HG02981 (cell line): Measurements from ENCODE around the gene DIAPH3.

ENCODE experiments used
- ATAC-seq: cut with Tn5 transposase; IDR thresholded peaks from one replicate; pipeline ENCODE4 v1.9.1; 2021; ENCODE audit warnings: mild to moderate bottlenecking, moderate library complexity; ENCODE audit not compliant: unreplicated experiment

The DIAPH3 gene

GRCh38 chr13:59883885-59884284, 279.8 kb downstream of the DIAPH3 start:
- ATAC-seq = no peak

- no peak for ATAC-seq
These were observed 283.3 kb downstream of the DIAPH3 start for GRCh38 chr13:59880468-59880867.

GRCh38 chr13:59879281-59879680, 284.4 kb downstream of the DIAPH3 start:
- ATAC-seq = no peak

GRCh38 chr13:59877933-59878332, 285.8 kb downstream of the DIAPH3 start:
- no peak for ATAC-seq

- no peak for ATAC-seq
These were observed 288.8 kb downstream of the DIAPH3 start for GRCh38 chr13:59874973-59875372.

- no peak for ATAC-seq
These were observed 289.9 kb downstream of the DIAPH3 start for GRCh38 chr13:59873856-59874255.

- no peak for ATAC-seq
These were observed 290.4 kb downstream of the DIAPH3 start for GRCh38 chr13:59873309-59873708.

GRCh38 chr13:59867867-59868266, 295.9 kb downstream of the DIAPH3 start:
- ATAC-seq = no peak

- ATAC-seq = no peak
These were observed 298.3 kb downstream of the DIAPH3 start for GRCh38 chr13:59865398-59865797.

- no peak for ATAC-seq
These were observed 300.1 kb downstream of the DIAPH3 start for GRCh38 chr13:59863621-59864020.

- no peak for ATAC-seq
These were observed 302.1 kb downstream of the DIAPH3 start for GRCh38 chr13:59861676-59862075.

GRCh38 chr13:59856281-59856810, 307.4 kb downstream of the DIAPH3 start:
- no peak for ATAC-seq

- no peak for ATAC-seq
These were observed 316.7 kb downstream of the DIAPH3 start for GRCh38 chr13:59846845-59847620.

GRCh38 chr13:59843040-59843439, 320.7 kb downstream of the DIAPH3 start:
- no peak for ATAC-seq

- ATAC-seq = no peak
These were observed 321.2 kb downstream of the DIAPH3 start for GRCh38 chr13:59842507-59842906.

- ATAC-seq = no peak
These were observed 324.5 kb downstream of the DIAPH3 start for GRCh38 chr13:59839186-59839585.

- no peak for ATAC-seq
These were observed 326.6 kb downstream of the DIAPH3 start for GRCh38 chr13:59837101-59837500.

- ATAC-seq = no peak
These were observed 328.2 kb downstream of the DIAPH3 start for GRCh38 chr13:59835569-59835968.

- ATAC-seq = no peak
These were observed 328.9 kb downstream of the DIAPH3 start for GRCh38 chr13:59834801-59835200.

GRCh38 chr13:59829690-59830089, 334.0 kb downstream of the DIAPH3 start:
- no peak for ATAC-seq

- ATAC-seq = no peak
These were observed 340.2 kb downstream of the DIAPH3 start for GRCh38 chr13:59823486-59823885.

- ATAC-seq = no peak
These were observed 354.2 kb downstream of the DIAPH3 start for GRCh38 chr13:59809564-59809963.

GRCh38 chr13:59806801-59807200, 356.9 kb downstream of the DIAPH3 start:
- ATAC-seq = no peak
